H9 (cell line): ENCODE measurements around the gene AMN. TPM values are rescaled to one million over a fixed set of nuclear protein-coding genes. Genes with fewer than 3 reads are reported as not detected.

Experiments used
- DNase-seq: peaks from one replicate; pipeline ENCODE4 v3.0.0-alpha.2; 2017
- H2AFZ ChIP-seq: one replicate; pipeline ENCODE4 v1.6.1; 2013; ENCODE audit warnings: mild to moderate bottlenecking, low read length, control low read depth, moderate library complexity
- H2AK5ac ChIP-seq: 2 replicates; pipeline ENCODE4 v1.6.1; 2013; ENCODE audit warnings: low read length, control low read depth, mixed read lengths; ENCODE audit not compliant: insufficient read length
- H2BK120ac ChIP-seq: one replicate; pipeline ENCODE4 v1.6.1; 2013; ENCODE audit warnings: low read depth, mild to moderate bottlenecking, low read length, control low read depth, inconsistent platforms; ENCODE audit not compliant: poor library complexity, severe bottlenecking
- H2BK12ac ChIP-seq: 2 replicates; pipeline ENCODE4 v1.6.1; 2013; ENCODE audit warnings: low read length, control low read depth, mixed read lengths, low read depth; ENCODE audit not compliant: insufficient read length
- H2BK15ac ChIP-seq: 2 replicates; pipeline ENCODE4 v1.6.1; 2013; ENCODE audit warnings: low read depth, low read length, control low read depth
- H2BK20ac ChIP-seq: one replicate; pipeline ENCODE4 v1.6.1; 2013; ENCODE audit warnings: low read depth, mild to moderate bottlenecking, low read length, control low read depth, inconsistent platforms; ENCODE audit not compliant: poor library complexity, severe bottlenecking
- H2BK5ac ChIP-seq: 2 replicates; pipeline ENCODE4 v1.6.1; 2013; ENCODE audit warnings: low read length, control low read depth, mixed read lengths; ENCODE audit not compliant: insufficient read length
- H3K14ac ChIP-seq: 2 replicates; pipeline ENCODE4 v1.6.1; 2013; ENCODE audit warnings: low read length, control low read depth; ENCODE audit not compliant: insufficient read depth
- H3K18ac ChIP-seq: 2 replicates; pipeline ENCODE4 v1.6.1; 2013; ENCODE audit warnings: low read depth, mild to moderate bottlenecking, mixed read lengths, low read length, control low read depth; ENCODE audit not compliant: insufficient read length
- H3K23ac ChIP-seq: 2 replicates; pipeline ENCODE4 v1.6.1; 2013; ENCODE audit warnings: low read length, control low read depth, mixed read lengths, low read depth; ENCODE audit not compliant: insufficient read length
- H3K23me2 ChIP-seq: 2 replicates; pipeline ENCODE4 v1.6.1; 2013; ENCODE audit warnings: low read depth, mild to moderate bottlenecking, mixed read lengths, low read length, control low read depth; ENCODE audit not compliant: insufficient read length, poor library complexity, severe bottlenecking
- H3K27ac ChIP-seq: 2 replicates; pipeline ENCODE4 v1.5.1; 2013; ENCODE audit warnings: low read length, control low read depth, mixed read lengths, low read depth; ENCODE audit not compliant: insufficient read length
- H3K27me3 ChIP-seq: 2 replicates; pipeline ENCODE4 v1.6.1; 2013; ENCODE audit warnings: low read length, control low read depth, inconsistent platforms; ENCODE audit not compliant: insufficient read depth
- H3K4ac ChIP-seq: 2 replicates; pipeline ENCODE4 v1.6.1; 2013; ENCODE audit warnings: low read depth, mild to moderate bottlenecking, control low read depth, inconsistent platforms, low read length, moderate library complexity
- H3K4me1 ChIP-seq: 2 replicates; pipeline ENCODE4 v1.6.1; 2013; ENCODE audit warnings: low read length, control low read depth, inconsistent platforms; ENCODE audit not compliant: insufficient read depth
- H3K4me2 ChIP-seq: 2 replicates; pipeline ENCODE4 v1.6.1; 2013; ENCODE audit warnings: low read length, control low read depth, mixed read lengths; ENCODE audit not compliant: insufficient read length, insufficient read depth
- H3K56ac ChIP-seq: 2 replicates; pipeline ENCODE4 v1.6.1; 2013; ENCODE audit warnings: low read depth, mild to moderate bottlenecking, mixed read lengths, low read length, control low read depth; ENCODE audit not compliant: insufficient read length
- H3K79me1 ChIP-seq: 2 replicates; pipeline ENCODE4 v1.6.1; 2013; ENCODE audit warnings: low read depth, mild to moderate bottlenecking, moderate library complexity, low read length, control low read depth, inconsistent platforms; ENCODE audit not compliant: insufficient read depth, poor library complexity, severe bottlenecking
- H3K79me2 ChIP-seq: 2 replicates; pipeline ENCODE4 v1.6.1; 2013; ENCODE audit warnings: low read length, control low read depth, inconsistent platforms; ENCODE audit not compliant: insufficient read depth
- H3K9ac ChIP-seq: 2 replicates; pipeline ENCODE4 v1.6.1; 2013; ENCODE audit warnings: low read length, control low read depth, mixed read lengths; ENCODE audit not compliant: insufficient read length; ENCODE audit errors: extremely low read depth
- H3K9me3 ChIP-seq: one replicate; pipeline ENCODE4 v1.6.1; 2013; ENCODE audit warnings: low read depth, low read length, inconsistent platforms; ENCODE audit not compliant: control insufficient read depth
- H3T11ph ChIP-seq: one replicate; pipeline ENCODE4 v1.6.1; 2013; ENCODE audit warnings: mild to moderate bottlenecking, low read length, control low read depth, inconsistent platforms
- H4K20me1 ChIP-seq: one replicate; pipeline ENCODE4 v1.6.1; 2013; ENCODE audit not compliant: control insufficient read depth, insufficient read length, insufficient read depth
- H4K5ac ChIP-seq: 2 replicates; pipeline ENCODE4 v1.6.1; 2013; ENCODE audit warnings: low read depth, mild to moderate bottlenecking, mixed read lengths, low read length, control low read depth; ENCODE audit not compliant: insufficient read length
- H4K8ac ChIP-seq: replicated peaks from 2 replicates; pipeline ENCODE4 v1.6.1; 2013; ENCODE audit warnings: low read length, control low read depth, mixed read lengths, low read depth; ENCODE audit not compliant: insufficient read length
- H4K91ac ChIP-seq: 2 replicates; pipeline ENCODE4 v1.6.1; 2013; ENCODE audit warnings: low read depth, mild to moderate bottlenecking, moderate library complexity, mixed read lengths, low read length, control low read depth; ENCODE audit not compliant: insufficient read length
- H3K27ac Mint-ChIP-seq, 3 experiments: 2 replicates in 2 of 3; 3 replicates in 1 of 3; pipeline ENCODE4 v1.8.0; 2020 to 2021; ENCODE audit warnings: mixed read lengths in 3 of 3, mild to moderate bottlenecking in 1 of 3, moderate library complexity in 1 of 3
- H3K27me3 Mint-ChIP-seq: 2 replicates; pipeline ENCODE4 v1.8.0; 2021; ENCODE audit warnings: low read depth, mild to moderate bottlenecking, moderate library complexity, mixed read lengths
- H3K36me3 Mint-ChIP-seq, 3 experiments: 2 replicates in 2 of 3; 3 replicates in 1 of 3; pipeline ENCODE4 v1.8.0; 2020 to 2021; ENCODE audit warnings: low read depth in 3 of 3, mixed read lengths in 3 of 3; ENCODE audit not compliant: insufficient read depth in 1 of 3
- H3K4me1 Mint-ChIP-seq, 2 experiments: 2 replicates each; pipeline ENCODE4 v1.8.0; 2020; ENCODE audit warnings: mixed read lengths in 2 of 2
- H3K4me3 Mint-ChIP-seq, 2 experiments: 2 replicates in 1 of 2; 3 replicates in 1 of 2; pipeline ENCODE4 v1.8.0; 2020 to 2021; ENCODE audit warnings: mild to moderate bottlenecking in 2 of 2, mixed read lengths in 2 of 2, moderate library complexity in 1 of 2
- H3K9me3 Mint-ChIP-seq, 2 experiments: 2 replicates in 1 of 2; 3 replicates in 1 of 2; pipeline ENCODE4 v1.8.0; 2020; ENCODE audit warnings: mild to moderate bottlenecking in 2 of 2, mixed read lengths in 2 of 2, moderate library complexity in 1 of 2
- CTCF ChIP-seq: fragments of 200-600 bp; sonication (generic); conservative IDR thresholded peaks from 3 replicates; pipeline ENCODE4 v1.8.0; 2021; ENCODE audit warnings: antibody characterized with exemption, mild to moderate bottlenecking
- WGBS: extraction: QIAGEN DNeasy Blood & Tissue Kit; methylation state at CpG from one replicate; pipeline ENCODE4 v1.1.7; 2013; ENCODE audit warnings: missing lambda C conversion rate, low lambda C conversion rate, mixed read lengths; ENCODE audit not compliant: insufficient read length; ENCODE audit errors: extremely low coverage; 5-methylcytosine and 5-hydroxymethylcytosine counted together
- total RNA-seq: library from RNA; stranded (reverse); gene quantifications from 2 replicates; pipeline ENCODE4 v1.2.1, GENCODE V29; 2021

Gene AMN
- total RNA-seq, 1 experiment from 2014 or later: 1.9 TPM

GRCh38 chr14:102966681-102967505, 44.4 kb downstream of the AMN start:
- Histone ChIP-seq H3K23me2 (no peaks in the 10 kb centered on the region), H3K27ac (no peak overlapping the region), H3K4me1 (no peaks in the 10 kb centered on the region), H3K23ac (no peak overlapping the region), H3K4me2 (no peak overlapping the region), H4K5ac (no peak overlapping the region), H2AFZ (no peak overlapping the region), H2BK120ac (no peak overlapping the region), H2BK5ac (no peak overlapping the region), H4K8ac (no peak overlapping the region), H2BK20ac (no peak overlapping the region), H3K18ac (no peak overlapping the region), H4K91ac (no peak overlapping the region), H3T11ph (no peak overlapping the region), H3K56ac (no peak overlapping the region), H2BK12ac (no peak overlapping the region), H3K9ac (no peak overlapping the region), H3K79me2 (no peaks in the 10 kb centered on the region), H3K9me3 (no peaks in the 10 kb centered on the region), H3K4ac (no peak overlapping the region), H4K20me1 (no peaks in the 10 kb centered on the region), H3K14ac (no peak overlapping the region), H2BK15ac (no peak overlapping the region), H3K27me3 (no peaks in the 10 kb centered on the region), H3K79me1 (no peaks in the 10 kb centered on the region), H2AK5ac (no peak overlapping the region)
- no peak for TF ChIP-seq CTCF
- Mint-ChIP-seq H3K36me3 (peaks cover 53 to 97% (median 92%) of the 10 kb centered on the region in 3 experiments; a peak in 6 of 7 replicates), H3K27ac (no peak overlapping the region), H3K4me1 (no peaks in the 10 kb centered on the region), H3K4me3 (no peak overlapping the region), H3K9me3 (no peaks in the 10 kb centered on the region), H3K27me3 (no peaks in the 10 kb centered on the region)
- no CpG with 5 or more reads among the region's 21 CpGs for WGBS
- DNase-seq: no peak
